ENCODE results near the gene CTNND2.
"Not testable (repeated sequence)": the region's sequence is repeated elsewhere in the genome, so short reads cannot be mapped to it uniquely, and the experiment has no call there.

Gene CTNND2

GRCh38 chr5:11852717-11853087 is 51.5 kb downstream of the CTNND2 start:
- H3K9ac ChIP-seq (ENCODE audit: low read depth, low read length), result no peak overlapping the region
- no peak overlapping the region for H3K4me3 ChIP-seq (ENCODE audit: low read depth in 1 of 2, low read length in 2 of 2)
- no peak for DNase-seq
- TF ChIP-seq EZH2 (IDR thresholded peaks at IDR 0.05; ENCODE audit: borderline replicate concordance, low read depth, low read length, severe bottlenecking), result no peak
- TF ChIP-seq, protein P1, sequence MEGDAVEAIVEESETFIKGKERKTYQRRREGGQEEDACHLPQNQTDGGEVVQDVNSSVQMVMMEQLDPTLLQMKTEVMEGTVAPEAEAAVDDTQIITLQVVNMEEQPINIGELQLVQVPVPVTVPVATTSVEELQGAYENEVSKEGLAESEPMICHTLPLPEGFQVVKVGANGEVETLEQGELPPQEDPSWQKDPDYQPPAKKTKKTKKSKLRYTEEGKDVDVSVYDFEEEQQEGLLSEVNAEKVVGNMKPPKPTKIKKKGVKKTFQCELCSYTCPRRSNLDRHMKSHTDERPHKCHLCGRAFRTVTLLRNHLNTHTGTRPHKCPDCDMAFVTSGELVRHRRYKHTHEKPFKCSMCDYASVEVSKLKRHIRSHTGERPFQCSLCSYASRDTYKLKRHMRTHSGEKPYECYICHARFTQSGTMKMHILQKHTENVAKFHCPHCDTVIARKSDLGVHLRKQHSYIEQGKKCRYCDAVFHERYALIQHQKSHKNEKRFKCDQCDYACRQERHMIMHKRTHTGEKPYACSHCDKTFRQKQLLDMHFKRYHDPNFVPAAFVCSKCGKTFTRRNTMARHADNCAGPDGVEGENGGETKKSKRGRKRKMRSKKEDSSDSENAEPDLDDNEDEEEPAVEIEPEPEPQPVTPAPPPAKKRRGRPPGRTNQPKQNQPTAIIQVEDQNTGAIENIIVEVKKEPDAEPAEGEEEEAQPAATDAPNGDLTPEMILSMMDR (IDR thresholded peaks at IDR 0.05; ENCODE audit: borderline replicate concordance, extremely low read depth, low read length, poor library complexity, severe bottlenecking), result no peak
- no peaks in the 10 kb centered on the region for H3K4me1 ChIP-seq (ENCODE audit: insufficient read depth, low read length)
- H3K9me3 ChIP-seq (ENCODE audit: insufficient read depth, low read length, severe bottlenecking), result no peaks in the 10 kb centered on the region
- no peaks in the 10 kb centered on the region for H4K20me1 ChIP-seq (ENCODE audit: insufficient read depth, low read length)
- no peak overlapping the region for H3K27ac ChIP-seq (ENCODE audit: low read length)
- no peaks in the 10 kb centered on the region for H3K36me3 ChIP-seq (ENCODE audit: insufficient read depth, low read length)
- H3K27me3 ChIP-seq (ENCODE audit: insufficient read depth, low read length, poor library complexity), result no peaks in the 10 kb centered on the region
- ATAC-seq (ENCODE audit: insufficient read depth, low read depth), result no peak
- no peak overlapping the region for H2AFZ ChIP-seq (ENCODE audit: low read depth, low read length)
- H3K79me2 ChIP-seq (ENCODE audit: insufficient read depth, low read length), result no peaks in the 10 kb centered on the region
- no peak overlapping the region for H3K4me2 ChIP-seq (ENCODE audit: insufficient read depth, low read length)

- no peak for DNase-seq
- no peak overlapping the region for H3K27ac ChIP-seq (ENCODE audit: low read length)
- no peak overlapping the region for H3K4me3 ChIP-seq (ENCODE audit: low read depth in 1 of 2, low read length in 2 of 2)
- no peak overlapping the region for H3K4me2 ChIP-seq (ENCODE audit: insufficient read depth, low read length)
- H3K9me3 ChIP-seq (ENCODE audit: insufficient read depth, low read length, severe bottlenecking), result no peaks in the 10 kb centered on the region
- H3K9ac ChIP-seq (ENCODE audit: low read depth, low read length), result no peak overlapping the region
- no peaks in the 10 kb centered on the region for H3K27me3 ChIP-seq (ENCODE audit: insufficient read depth, low read length, poor library complexity)
- H3K36me3 ChIP-seq (ENCODE audit: insufficient read depth, low read length), result no peaks in the 10 kb centered on the region
- TF ChIP-seq, protein P1 (IDR thresholded peaks at IDR 0.05; ENCODE audit: borderline replicate concordance, extremely low read depth, low read length, poor library complexity, severe bottlenecking), result no peak
- TF ChIP-seq EZH2 (IDR thresholded peaks at IDR 0.05; ENCODE audit: borderline replicate concordance, low read depth, low read length, severe bottlenecking), result no peak
- H2AFZ ChIP-seq (ENCODE audit: low read depth, low read length), result no peak overlapping the region
- H4K20me1 ChIP-seq (ENCODE audit: insufficient read depth, low read length), result no peaks in the 10 kb centered on the region
- H3K79me2 ChIP-seq (ENCODE audit: insufficient read depth, low read length), result no peaks in the 10 kb centered on the region
- no peaks in the 10 kb centered on the region for H3K4me1 ChIP-seq (ENCODE audit: insufficient read depth, low read length)
- no peak for ATAC-seq (ENCODE audit: insufficient read depth, low read depth)
Measured at GRCh38 chr5:11851965-11852716, 52.1 kb downstream of the CTNND2 start.

DNA sequence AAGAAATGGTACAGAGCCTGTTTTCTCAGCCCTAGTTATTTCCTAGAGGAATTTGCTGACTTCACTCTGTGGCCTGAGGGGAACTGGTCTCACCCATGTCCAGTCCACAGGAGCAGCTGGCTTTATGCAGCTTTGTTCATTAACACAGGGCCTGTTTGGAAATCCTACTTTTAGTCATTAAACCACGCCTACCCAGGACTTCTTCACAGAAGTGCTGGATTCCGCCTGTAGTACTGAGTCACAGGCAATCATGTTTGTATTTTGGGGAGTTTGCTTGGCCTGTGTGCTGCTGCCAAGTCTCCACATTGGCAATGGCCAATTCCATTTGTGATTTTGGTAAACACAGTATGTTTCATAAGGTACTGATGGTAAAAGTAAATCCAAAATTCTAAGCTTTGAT is 52.8 kb downstream of the CTNND2 start:
- TF ChIP-seq EZH2 (IDR thresholded peaks at IDR 0.05; ENCODE audit: borderline replicate concordance, low read depth, low read length, severe bottlenecking), result no peak
- TF ChIP-seq, protein P1 (IDR thresholded peaks at IDR 0.05; ENCODE audit: borderline replicate concordance, extremely low read depth, low read length, poor library complexity, severe bottlenecking), result no peak
- Histone ChIP-seq H3K27ac (ENCODE audit: low read length) (no peak overlapping the region), H3K36me3 (ENCODE audit: insufficient read depth, low read length) (no peaks in the 10 kb centered on the region), H3K27me3 (ENCODE audit: insufficient read depth, low read length, poor library complexity) (no peaks in the 10 kb centered on the region), H3K79me2 (ENCODE audit: insufficient read depth, low read length) (no peaks in the 10 kb centered on the region), H3K4me3 (ENCODE audit: low read depth in 1 of 2, low read length in 2 of 2) (no peak overlapping the region), H3K9ac (ENCODE audit: low read depth, low read length) (no peak overlapping the region), H3K4me2 (ENCODE audit: insufficient read depth, low read length) (no peak overlapping the region), H3K9me3 (ENCODE audit: insufficient read depth, low read length, severe bottlenecking) (no peaks in the 10 kb centered on the region), H3K4me1 (ENCODE audit: insufficient read depth, low read length) (no peaks in the 10 kb centered on the region), H2AFZ (ENCODE audit: low read depth, low read length) (no peak overlapping the region), H4K20me1 (ENCODE audit: insufficient read depth, low read length) (no peaks in the 10 kb centered on the region)
- DNase-seq, result no peak
- no peak for ATAC-seq (ENCODE audit: insufficient read depth, low read depth)

DNA sequence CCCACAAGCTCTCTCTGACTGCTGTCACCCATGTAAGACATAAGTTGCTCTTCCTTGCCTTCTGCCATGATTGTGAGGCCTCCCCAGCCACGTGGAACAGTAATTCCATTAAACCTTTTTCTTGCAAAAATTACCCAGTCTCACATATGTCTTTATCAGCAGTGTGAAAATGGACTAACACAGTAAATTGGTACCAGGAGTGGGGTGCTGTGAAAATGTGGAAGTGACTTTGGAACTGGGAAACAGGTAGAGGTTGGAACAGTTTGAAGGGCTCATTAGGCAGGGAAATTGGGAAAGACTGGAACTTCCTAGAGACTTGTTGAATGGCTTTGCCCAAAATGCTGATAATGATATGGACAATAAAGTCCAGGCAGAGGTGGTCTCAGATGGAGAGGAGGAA is 75.7 kb downstream of the CTNND2 start:
- not testable (repeated sequence) for ATAC-seq (ENCODE audit: insufficient read depth, low read depth); DNase-seq; H3K36me3 ChIP-seq (ENCODE audit: insufficient read depth, low read length); H3K4me3 ChIP-seq (ENCODE audit: low read depth in 1 of 2, low read length in 2 of 2); H3K9me3 ChIP-seq (ENCODE audit: insufficient read depth, low read length, severe bottlenecking); H3K4me1 ChIP-seq (ENCODE audit: insufficient read depth, low read length); H2AFZ ChIP-seq (ENCODE audit: low read depth, low read length); H3K4me2 ChIP-seq (ENCODE audit: insufficient read depth, low read length); H3K79me2 ChIP-seq (ENCODE audit: insufficient read depth, low read length); H3K27me3 ChIP-seq (ENCODE audit: insufficient read depth, low read length, poor library complexity); H3K27ac ChIP-seq (ENCODE audit: low read length); H4K20me1 ChIP-seq (ENCODE audit: insufficient read depth, low read length); H3K9ac ChIP-seq (ENCODE audit: low read depth, low read length)

Measured in DND-41 (cell line).